Peyer's patch (tissue), 4 donors: Measurements from ENCODE around the gene MACC1.

Experiments
- CTCF ChIP-seq, 6 experiments: fragments of 450-650 bp in 4 of 6; fragments of 200-600 bp in 2 of 6; sonication (generic) in 1 of 6; IDR thresholded peaks; one replicate each; pipeline ENCODE4 v1.5.1; 2017 to 2019; ENCODE audit warnings: antibody characterized with exemption in 6 of 6, mild to moderate bottlenecking in 3 of 6, moderate library complexity in 1 of 6
- POLR2A ChIP-seq, 2 donors: fragments of 450-650 bp; IDR thresholded peaks; one replicate each; pipeline ENCODE4 v1.5.1; 2017; ENCODE audit warnings: antibody characterized with exemption in 2 of 2, mild to moderate bottlenecking in 2 of 2, moderate library complexity in 2 of 2

GRCh38 chr7:20141666-20142065 lies 75.5 kb downstream of the MACC1 start:
- TF ChIP-seq CTCF (IDR thresholded peaks at IDR 0.05) (no peak), POLR2A (IDR thresholded peaks at IDR 0.05) (no peak)
